H1 (cell line): ENCODE results near the gene LRRC4C. TPM values are rescaled to one million over a fixed set of nuclear protein-coding genes. Genes with fewer than 3 reads are reported as not detected.

Experiments
- EGR1 ChIP-seq: IDR thresholded peaks from 2 replicates; pipeline ENCODE4 v1.6.1; 2011; ENCODE audit warnings: low read depth, low read length, borderline replicate concordance
- TCF12 ChIP-seq: IDR thresholded peaks from 2 replicates; pipeline ENCODE4 v1.6.1; 2011; ENCODE audit warnings: low read depth, mild to moderate bottlenecking, low read length
- polyA plus RNA-seq, 7 experiments: library from polyadenylated mRNA; depleted of rRNA in 3 of 7; stranded (reverse) in 5 of 7; unstranded in 2 of 7; fragments of >200 nt in 5 of 7; fragments of 200-250 nt in 2 of 7; gene quantifications; 1 replicate in 5 of 7; 2 replicates in 1 of 7; 4 replicates in 1 of 7; pipeline versions ENCODE4 v1.2.1 to v1.2.3, GENCODE V29; 2011 to 2013; ENCODE audit warnings: missing spikeins in 2 of 7, mixed read lengths in 2 of 7
- total RNA-seq: library from RNA; stranded (reverse); fragmentation: NEBNext Ultra II Directional; extraction: Animal tissue kit (Norgen Biotek cat#: 25700); gene quantifications from 2 replicates; pipeline ENCODE4 v1.2.1, GENCODE V29; 2021
- TF ChIP-seq, protein P1 (sequence below): IDR thresholded peaks from 2 replicates; pipeline ENCODE4 v1.6.1; 2012; ENCODE audit warnings: low read length, inconsistent platforms

The LRRC4C gene
- total and polyA plus RNA-seq, 2 of the 8 experiments (the other 6 are each of a cell fraction or from before 2014, with no cell fraction given), result 0.23 to 2.2 TPM

DNA sequence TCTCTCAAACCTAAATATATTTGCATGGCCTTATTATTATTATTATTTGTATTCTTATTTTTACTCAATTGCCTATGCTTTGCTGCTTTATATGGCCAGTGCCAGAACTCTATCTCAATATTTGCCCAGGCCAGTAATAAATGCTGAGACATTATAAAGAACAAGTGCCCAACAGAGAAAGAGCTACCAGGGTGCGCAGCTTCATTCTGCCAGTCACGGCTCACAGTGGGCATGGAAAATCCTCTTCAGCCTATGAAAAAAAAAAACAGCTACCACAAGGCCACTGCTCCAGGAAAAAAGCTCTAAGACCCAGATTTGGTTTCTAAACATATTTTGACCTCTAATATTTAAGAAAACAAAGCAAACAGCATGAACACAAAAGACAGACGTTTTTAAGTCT, 1223.6 kb downstream of the LRRC4C start (continued):
- no peak for TF ChIP-seq EGR1
- no peak for TF ChIP-seq TCF12
- TF ChIP-seq, protein P1, sequence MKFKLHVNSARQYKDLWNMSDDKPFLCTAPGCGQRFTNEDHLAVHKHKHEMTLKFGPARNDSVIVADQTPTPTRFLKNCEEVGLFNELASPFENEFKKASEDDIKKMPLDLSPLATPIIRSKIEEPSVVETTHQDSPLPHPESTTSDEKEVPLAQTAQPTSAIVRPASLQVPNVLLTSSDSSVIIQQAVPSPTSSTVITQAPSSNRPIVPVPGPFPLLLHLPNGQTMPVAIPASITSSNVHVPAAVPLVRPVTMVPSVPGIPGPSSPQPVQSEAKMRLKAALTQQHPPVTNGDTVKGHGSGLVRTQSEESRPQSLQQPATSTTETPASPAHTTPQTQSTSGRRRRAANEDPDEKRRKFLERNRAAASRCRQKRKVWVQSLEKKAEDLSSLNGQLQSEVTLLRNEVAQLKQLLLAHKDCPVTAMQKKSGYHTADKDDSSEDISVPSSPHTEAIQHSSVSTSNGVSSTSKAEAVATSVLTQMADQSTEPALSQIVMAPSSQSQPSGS, result no peak
